GM19025 (cell line): ENCODE results near the gene GSTP1.
"Not testable (repeated sequence)": the region's sequence is repeated elsewhere in the genome, so short reads cannot be mapped to it uniquely, and the experiment has no call there.

Experiments used
- ATAC-seq: cut with Tn5 transposase; IDR thresholded peaks from one replicate; pipeline ENCODE4 v1.9.1; 2021; ENCODE audit warnings: mild to moderate bottlenecking, low read depth, moderate library complexity; ENCODE audit not compliant: unreplicated experiment

GSTP1 gene

GRCh38 chr11:67613313-67613959 lies 29.8 kb downstream of the GSTP1 start:
- ATAC-seq = no peak

- ATAC-seq = peak; percentile 87
Observed at GRCh38 chr11:67613960-67614715, 30.5 kb downstream of the GSTP1 start.

- ATAC-seq = no peak
Observed at GRCh38 chr11:67614730-67615714, 31.4 kb downstream of the GSTP1 start.

- no peak for ATAC-seq
Observed at GRCh38 chr11:67615728-67616430, 32.3 kb downstream of the GSTP1 start.

GRCh38 chr11:67616431-67617242 lies 33.0 kb downstream of the GSTP1 start:
- ATAC-seq = no peak

- no peak for ATAC-seq
Observed at GRCh38 chr11:67617243-67617953, 33.8 kb downstream of the GSTP1 start.

- not testable (repeated sequence) for ATAC-seq
Observed at GRCh38 chr11:67618901-67619659, 35.5 kb downstream of the GSTP1 start.

- ATAC-seq = not testable (repeated sequence)
Observed at GRCh38 chr11:67619683-67620618, 36.3 kb downstream of the GSTP1 start.

GRCh38 chr11:67620621-67621020 lies 37.0 kb downstream of the GSTP1 start:
- ATAC-seq = not testable (repeated sequence)

GRCh38 chr11:67621928-67622327 lies 38.3 kb downstream of the GSTP1 start:
- ATAC-seq = not testable (repeated sequence)

GRCh38 chr11:67622905-67623304 lies 39.3 kb downstream of the GSTP1 start:
- not testable (repeated sequence) for ATAC-seq

GRCh38 chr11:67623795-67624194 lies 40.2 kb downstream of the GSTP1 start:
- not testable (repeated sequence) for ATAC-seq

- not testable (repeated sequence) for ATAC-seq
Observed at GRCh38 chr11:67626131-67626833, 42.7 kb downstream of the GSTP1 start.

- ATAC-seq = no peak
Observed at GRCh38 chr11:67626970-67627369, 43.4 kb downstream of the GSTP1 start.

- ATAC-seq = no peak
Observed at GRCh38 chr11:67627441-67627811, 43.8 kb downstream of the GSTP1 start.
